B cell (primary cell): ENCODE results near the gene PRCC. TPM values are rescaled to one million over a fixed set of nuclear protein-coding genes. Genes with fewer than 3 reads are reported as not detected.

Experiments used
- ATAC-seq: fragments of 200-7000 bp; cut with Tn5 transposase; one replicate; pipeline ENCODE4 v1.10.0; 2021; ENCODE audit warnings: low read depth, mild to moderate bottlenecking, moderate number of reproducible peaks, moderate library complexity
- CTCF ChIA-PET: fragments of 350-600 bp; sonication (Branson Sonifier 250); formaldehyde crosslinking; loops from one replicate; lab custom pipeline; 2021; ENCODE audit warnings: antibody characterized with exemption, inconsistent platforms; lab: Charles Lee
- POLR2A ChIA-PET: fragments of 350-600 bp; sonication (Branson Sonifier 250); formaldehyde crosslinking; loops from one replicate; lab custom pipeline; 2021; ENCODE audit warnings: antibody characterized with exemption; lab: Charles Lee
- DNase-seq: peaks from one replicate; pipeline ENCODE4 v3.0.0; 2013
- H2AFZ ChIP-seq: 2 replicates; pipeline ENCODE4 v1.6.1; 2012; ENCODE audit warnings: mild to moderate bottlenecking, low read depth, low read length; ENCODE audit not compliant: insufficient read depth, poor library complexity, severe bottlenecking
- H3K27ac ChIP-seq, 2 donors: 1 replicate in 1 of 2; 2 replicates in 1 of 2; pipeline ENCODE4 v1.5.1; 2012 to 2013; ENCODE audit warnings: low read length in 2 of 2, mild to moderate bottlenecking in 2 of 2, moderate library complexity in 1 of 2
- H3K27me3 ChIP-seq, 4 experiments: fragments of 200-600 bp in 1 of 4; sonication (generic) in 1 of 4; replicated peaks in 1 of 4; 1 replicate in 2 of 4; 2 replicates in 2 of 4; pipeline versions ENCODE4 v1.6.1 to v1.7.0; 2013 to 2016; ENCODE audit warnings: low read length in 3 of 4, mild to moderate bottlenecking in 2 of 4, mixed read lengths in 1 of 4, moderate library complexity in 1 of 4; ENCODE audit not compliant: insufficient read depth in 4 of 4, control insufficient read depth in 3 of 4; ENCODE audit errors: control extremely low read depth in 1 of 4
- H3K36me3 ChIP-seq, 2 experiments: replicated peaks in 1 of 2; 1 replicate in 1 of 2; 2 replicates in 1 of 2; pipeline versions ENCODE4 v1.6.1 to v1.7.1; 2013; ENCODE audit warnings: low read length in 1 of 2; ENCODE audit not compliant: insufficient read depth in 2 of 2, control insufficient read depth in 1 of 2; ENCODE audit errors: control extremely low read depth in 1 of 2, extremely low read depth in 1 of 2
- H3K4me1 ChIP-seq, 2 donors: fragments of 200-600 bp in 1 of 2; sonication (generic) in 1 of 2; 1 replicate in 1 of 2; 2 replicates in 1 of 2; pipeline versions ENCODE4 v1.5.1 to v1.6.1; 2013 to 2017; ENCODE audit warnings: low read length in 2 of 2; ENCODE audit not compliant: control insufficient read depth in 2 of 2, insufficient read depth in 2 of 2
- H3K4me2 ChIP-seq: replicated peaks from 2 replicates; pipeline ENCODE3; 2012; ENCODE audit warnings: mild to moderate bottlenecking, low read depth, low read length; ENCODE audit not compliant: poor library complexity, severe bottlenecking
- H3K4me3 ChIP-seq, 5 experiments: fragments of 200-600 bp in 1 of 5; sonication (generic) in 1 of 5; 1 replicate in 3 of 5; 2 replicates in 2 of 5; pipeline versions ENCODE4 v1.5.1 to v1.7.0; 2011 to 2016; ENCODE audit warnings: low read length in 4 of 5, mild to moderate bottlenecking in 4 of 5, low read depth in 2 of 5, control low read depth in 1 of 5, moderate library complexity in 1 of 5; ENCODE audit not compliant: insufficient read depth in 1 of 5; ENCODE audit errors: control extremely low read depth in 1 of 5, extremely low read depth in 1 of 5
- H3K79me2 ChIP-seq: fragments of 200-600 bp; sonication (generic); one replicate; pipeline ENCODE4 v1.6.0; 2016; ENCODE audit warnings: low read length; ENCODE audit not compliant: control insufficient read depth, insufficient read depth
- H3K9ac ChIP-seq: fragments of 200-600 bp; sonication (generic); 2 replicates; pipeline ENCODE4 v1.6.1; 2017; ENCODE audit warnings: mild to moderate bottlenecking, low read length, moderate library complexity
- H3K9me3 ChIP-seq, 3 donors: one replicate each; pipeline versions ENCODE4 v1.6.1 to v1.7.1; 2013; ENCODE audit warnings: low read length in 2 of 3; ENCODE audit not compliant: control insufficient read depth in 2 of 3, insufficient read depth in 1 of 3; ENCODE audit errors: control extremely low read depth in 1 of 3
- H4K20me1 ChIP-seq: 2 replicates; pipeline ENCODE4 v1.6.0; 2012; ENCODE audit warnings: mild to moderate bottlenecking, low read length; ENCODE audit not compliant: insufficient read depth, control insufficient read depth, poor library complexity, severe bottlenecking
- H3K27ac Mint-ChIP-seq: one replicate; pipeline ENCODE4 v1.8.0; 2021; ENCODE audit warnings: mixed read lengths
- H3K27me3 Mint-ChIP-seq: one replicate; pipeline ENCODE4 v1.8.0; 2021; ENCODE audit warnings: mixed read lengths
- H3K4me1 Mint-ChIP-seq: one replicate; pipeline ENCODE4 v1.8.0; 2021; ENCODE audit warnings: mixed read lengths
- H3K4me3 Mint-ChIP-seq: one replicate; pipeline ENCODE4 v1.8.0; 2021; ENCODE audit warnings: mixed read lengths
- H3K9me3 Mint-ChIP-seq: one replicate; pipeline ENCODE4 v1.8.0; 2022; ENCODE audit warnings: mixed read lengths; ENCODE audit not compliant: insufficient read depth
- EZH2 ChIP-seq: IDR thresholded peaks from 2 replicates; pipeline ENCODE4 v1.6.1; 2012; ENCODE audit warnings: borderline replicate concordance, low read depth, mild to moderate bottlenecking, moderate library complexity, low read length; ENCODE audit not compliant: insufficient read depth, poor library complexity, severe bottlenecking
- WGBS: methylation state at CpG from one replicate; pipeline ENCODE4 v1.1.5; 2013; ENCODE audit warnings: missing lambda C conversion rate; ENCODE audit not compliant: insufficient coverage; 5-methylcytosine and 5-hydroxymethylcytosine counted together
- intact Hi-C: fragments of 100-400 bp; cut with micrococcal nuclease; formaldehyde crosslinking; loops from one replicate; pipeline ENCODE4 v1.10.0; 2022
- polyA plus RNA-seq: library from polyadenylated mRNA; depleted of rRNA; stranded (reverse); fragments of >200 nt; gene quantifications from 2 replicates; pipeline ENCODE4 v1.2.3, GENCODE V29; 2012
- total RNA-seq, 2 donors: library from RNA; stranded (reverse); fragments of 120-200 nt in 1 of 2; gene quantifications; 1 replicate in 1 of 2; 2 replicates in 1 of 2; pipeline versions ENCODE4 v1.2.3 to v1.2.4, GENCODE V29; 2013 to 2022
- TF ChIP-seq, protein P1 (sequence below): fragments of 200-600 bp; IDR thresholded peaks from one replicate; pipeline ENCODE4 v1.8.0; 2022; ENCODE audit warnings: antibody characterized with exemption, mild to moderate bottlenecking

Gene PRCC
- total and polyA plus RNA-seq, 2 donors (not counting 1 experiment from before 2014, with no cell fraction given), result 55.7 to 83.4 TPM

DNA sequence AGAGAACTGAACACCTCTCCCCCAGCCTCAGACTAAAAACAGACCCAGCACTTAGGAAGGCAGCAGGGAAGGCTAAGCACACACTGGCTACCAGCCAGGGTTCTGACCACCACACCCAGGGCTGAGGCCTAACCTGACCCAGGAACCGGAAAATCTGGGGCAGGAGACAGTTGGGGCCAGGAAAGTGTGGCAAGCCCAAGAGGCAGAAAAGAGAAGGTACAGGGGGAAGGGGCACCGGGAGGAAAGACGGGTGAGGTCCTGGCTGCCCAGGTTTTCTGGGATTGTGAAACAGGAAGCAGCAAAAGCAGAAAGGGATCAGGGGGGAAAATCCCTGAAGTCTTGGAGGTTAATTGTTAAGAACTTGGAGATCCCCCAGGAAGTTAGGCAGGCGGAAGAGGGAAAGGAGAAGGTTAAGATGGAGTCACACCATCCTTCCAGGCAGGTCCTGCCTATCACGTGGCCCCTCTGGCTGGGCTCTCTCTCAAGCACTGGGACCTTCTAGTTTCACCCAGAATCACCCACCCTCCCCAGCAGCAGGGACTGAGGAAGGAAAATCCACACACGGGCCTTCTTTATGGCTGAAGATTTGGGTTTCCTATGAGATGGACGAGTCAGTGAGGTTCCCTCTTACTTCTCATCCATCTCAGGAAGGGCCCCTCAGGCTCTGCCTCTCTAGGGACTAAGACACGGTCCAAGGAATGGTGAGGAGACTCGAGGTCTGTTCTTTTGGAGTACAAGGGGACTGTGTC lies 18.5 kb upstream of the PRCC start:
- Mint-ChIP-seq H3K4me1 (peaks cover 67% of the 10 kb centered on the region), H3K27me3 (no peaks in the 10 kb centered on the region), H3K27ac (peak overlapping the region; percentile 91), H3K4me3 (peak overlapping the region; percentile 93), H3K9me3 (no peaks in the 10 kb centered on the region)
- POLR2A ChIA-PET, result no interaction called here
- no peaks in the 10 kb centered on the region for H3K9me3 ChIP-seq
- ATAC-seq (no peak), DNase-seq (no peak)
- H3K36me3 ChIP-seq, result peaks cover 0 to 10% of the 10 kb centered on the region in 2 experiments
- H3K4me1 ChIP-seq, result peaks cover 53 to 62% of the 10 kb centered on the region in 2 donors
- H3K9ac ChIP-seq, result peak overlapping the region; percentile 78
- peaks cover 67% of the 10 kb centered on the region for H3K79me2 ChIP-seq
- peak overlapping the region; percentile 29 for H2AFZ ChIP-seq
- H3K27me3 ChIP-seq, result no peaks in the 10 kb centered on the region
- H3K4me3 ChIP-seq, result no peak overlapping the region
- peak overlapping the region; percentile 78 for H3K4me2 ChIP-seq
- H4K20me1 ChIP-seq, result peaks cover 16% of the 10 kb centered on the region
- whole genome bisulfite sequencing, result 8% methylated on average over 5 of the region's 9 CpGs
- TF ChIP-seq EZH2, result no peak
- TF ChIP-seq, protein P1, sequence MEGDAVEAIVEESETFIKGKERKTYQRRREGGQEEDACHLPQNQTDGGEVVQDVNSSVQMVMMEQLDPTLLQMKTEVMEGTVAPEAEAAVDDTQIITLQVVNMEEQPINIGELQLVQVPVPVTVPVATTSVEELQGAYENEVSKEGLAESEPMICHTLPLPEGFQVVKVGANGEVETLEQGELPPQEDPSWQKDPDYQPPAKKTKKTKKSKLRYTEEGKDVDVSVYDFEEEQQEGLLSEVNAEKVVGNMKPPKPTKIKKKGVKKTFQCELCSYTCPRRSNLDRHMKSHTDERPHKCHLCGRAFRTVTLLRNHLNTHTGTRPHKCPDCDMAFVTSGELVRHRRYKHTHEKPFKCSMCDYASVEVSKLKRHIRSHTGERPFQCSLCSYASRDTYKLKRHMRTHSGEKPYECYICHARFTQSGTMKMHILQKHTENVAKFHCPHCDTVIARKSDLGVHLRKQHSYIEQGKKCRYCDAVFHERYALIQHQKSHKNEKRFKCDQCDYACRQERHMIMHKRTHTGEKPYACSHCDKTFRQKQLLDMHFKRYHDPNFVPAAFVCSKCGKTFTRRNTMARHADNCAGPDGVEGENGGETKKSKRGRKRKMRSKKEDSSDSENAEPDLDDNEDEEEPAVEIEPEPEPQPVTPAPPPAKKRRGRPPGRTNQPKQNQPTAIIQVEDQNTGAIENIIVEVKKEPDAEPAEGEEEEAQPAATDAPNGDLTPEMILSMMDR, result no peak
- CTCF ChIA-PET, result no interaction called here
- H3K27ac ChIP-seq, result peak overlapping the region; percentile 58 to 81
- intact Hi-C loops, result no loop called here
